HepG2 (cell line): ENCODE results near the gene GALNT9. TPM values are rescaled to one million over a fixed set of nuclear protein-coding genes. Genes with fewer than 3 reads are reported as not detected.
"Not testable (repeated sequence)": the region's sequence is repeated elsewhere in the genome, so short reads cannot be mapped to it uniquely, and the experiment has no call there.

ENCODE experiments used
- ATAC-seq: fragments of 200-7000 bp; cut with Tn5 transposase; 3 replicates; pipeline ENCODE4 v1.9.1; 2020; ENCODE audit warnings: mild to moderate bottlenecking, moderate library complexity
- BruUV-seq: library from RNA; stranded (reverse); fragments of 400-500 nt; replicated peaks from 2 replicates; lab custom pipeline; 2021; lab: Mats Ljungman, UMichigan
- CTCF ChIA-PET: fragments of 300-600 bp; formaldehyde crosslinking; extraction: SDS; loops from one replicate; lab custom pipeline; 2021; ENCODE audit warnings: low total read pairs, inconsistent platforms, low intra/inter-chr PET ratio; lab: Yijun Ruan, JAX
- POLR2A ChIA-PET: fragments of 350-600 bp; sonication (Branson Sonifier 250); formaldehyde crosslinking; loops from one replicate; lab custom pipeline; 2020; ENCODE audit warnings: antibody characterized with exemption, inconsistent platforms; lab: Yijun Ruan, JAX
- DNase-seq: peaks from one replicate; pipeline ENCODE4 v3.0.0-alpha.2; 2015; ENCODE audit warnings: low spot score
- FAIRE-seq: peaks from 3 replicates; lab custom pipeline; 2011; peaks lifted over from hg19 to GRCh38; lab: Jason Lieb, UNC
- H2AFZ ChIP-seq: one replicate; pipeline ENCODE4 v1.6.1; 2011; ENCODE audit warnings: low read length, inconsistent platforms
- H3K27ac ChIP-seq: fragments of 300-600 bp; 3 replicates; pipeline ENCODE4 v1.8.0; 2011; ENCODE audit warnings: mixed run types, mild to moderate bottlenecking, mixed read lengths, low read length, inconsistent platforms; ENCODE audit not compliant: insufficient read depth; ENCODE audit errors: extremely low read length
- H3K27me3 ChIP-seq, 2 experiments: fragments of 200-600 bp in 1 of 2; 2 replicates in 1 of 2; 3 replicates in 1 of 2; pipeline versions ENCODE4 v1.6.0 to v1.8.0; 2011; ENCODE audit warnings: low read length in 2 of 2, mild to moderate bottlenecking in 2 of 2, moderate library complexity in 2 of 2, inconsistent platforms in 1 of 2; ENCODE audit not compliant: insufficient read depth in 2 of 2, control insufficient read depth in 1 of 2
- H3K36me3 ChIP-seq, 2 experiments: fragments of 200-600 bp in 1 of 2; replicated peaks in 1 of 2; 2 replicates in 1 of 2; 3 replicates in 1 of 2; pipeline versions ENCODE4 v1.5.1 to v1.8.0; 2011; ENCODE audit warnings: low read length in 2 of 2, inconsistent platforms in 1 of 2; ENCODE audit not compliant: insufficient read depth in 2 of 2, control insufficient read depth in 1 of 2
- H3K4me1 ChIP-seq: 2 replicates; pipeline ENCODE4 v1.5.1; 2012; ENCODE audit warnings: low read length, inconsistent platforms; ENCODE audit not compliant: insufficient read depth
- H3K4me2 ChIP-seq: 2 replicates; pipeline ENCODE4 v1.6.0; 2011; ENCODE audit warnings: low read depth, low read length, inconsistent platforms
- H3K4me3 ChIP-seq, 3 experiments: fragments of 200-600 bp in 1 of 3; sonication (generic), shearing (Covaris generic) in 1 of 3; replicated peaks in 1 of 3; 2 replicates each; pipeline ENCODE4 v1.5.1; 2011 to 2016; ENCODE audit warnings: low read length in 3 of 3, inconsistent platforms in 2 of 3, low read depth in 2 of 3, mild to moderate bottlenecking in 2 of 3, control low read depth in 1 of 3, mixed read lengths in 1 of 3; ENCODE audit not compliant: insufficient read depth in 1 of 3
- H3K79me2 ChIP-seq: one replicate; pipeline ENCODE4 v1.6.1; 2011; ENCODE audit warnings: low read length, inconsistent platforms; ENCODE audit not compliant: insufficient read depth
- H3K9ac ChIP-seq: 2 replicates; pipeline ENCODE4 v1.6.0; 2011; ENCODE audit warnings: mild to moderate bottlenecking, low read depth, low read length, inconsistent platforms; ENCODE audit not compliant: insufficient read depth
- H3K9me3 ChIP-seq: 2 replicates; pipeline ENCODE4 v1.5.1; 2012; ENCODE audit warnings: mild to moderate bottlenecking, low read length
- H4K20me1 ChIP-seq: 2 replicates; pipeline ENCODE4 v1.6.0; 2011; ENCODE audit warnings: inconsistent platforms, mild to moderate bottlenecking, low read length, moderate library complexity; ENCODE audit not compliant: insufficient read depth
- BORCS8-MEF2B ChIP-seq: sonication (generic); formaldehyde crosslinking; IDR thresholded peaks from 2 replicates; pipeline ENCODE4 v1.8.0; 2022; ENCODE audit warnings: mild to moderate bottlenecking, missing genetic modification reagents
- HIC2 ChIP-seq: sonication (generic); formaldehyde crosslinking; IDR thresholded peaks from 2 replicates; pipeline ENCODE4 v1.9.0; 2022; ENCODE audit warnings: low read depth, missing genetic modification reagents
- NCOA2 ChIP-seq: sonication (generic); formaldehyde crosslinking; IDR thresholded peaks from 2 replicates; pipeline ENCODE4 v1.8.0; 2022; ENCODE audit warnings: inconsistent platforms
- NFKBIZ ChIP-seq: IDR thresholded peaks from 2 replicates; pipeline ENCODE4 v1.6.1; 2018; ENCODE audit warnings: missing genetic modification reagents, missing compliant biosample characterization
- NPAS2 ChIP-seq: sonication (generic); formaldehyde crosslinking; IDR thresholded peaks from 2 replicates; pipeline ENCODE4 v1.8.0; 2022; ENCODE audit warnings: mild to moderate bottlenecking, missing genetic modification reagents, borderline replicate concordance
- SIX1 ChIP-seq: sonication (generic); formaldehyde crosslinking; IDR thresholded peaks from 2 replicates; pipeline ENCODE4 v1.4.0; 2020; ENCODE audit warnings: missing genetic modification reagents, borderline replicate concordance
- YEATS4 ChIP-seq: sonication (generic); formaldehyde crosslinking; IDR thresholded peaks from 2 replicates; pipeline ENCODE4 v1.4.0; 2020; ENCODE audit warnings: missing genetic modification reagents, borderline replicate concordance
- ZNF713 ChIP-seq: sonication (generic); formaldehyde crosslinking; IDR thresholded peaks from 2 replicates; pipeline ENCODE4 v1.4.0; 2020; ENCODE audit warnings: mild to moderate bottlenecking, missing genetic modification reagents
- ZNF878 ChIP-seq: sonication (generic); formaldehyde crosslinking; IDR thresholded peaks from 2 replicates; pipeline ENCODE4 v1.8.1; 2023; ENCODE audit warnings: mild to moderate bottlenecking, missing genetic modification reagents, moderate library complexity
- WGBS: methylation state at CpG from one replicate; pipeline ENCODE4 v1.1.6; 2017; ENCODE audit warnings: low lambda C conversion rate; 5-methylcytosine and 5-hydroxymethylcytosine counted together
- in situ Hi-C: cut with HindIII; loops from 2 replicates; pipeline ENCODE4 v1.10.0; 2017; ENCODE audit warnings: low pct_unique_long_range_greater_than_20kb; ENCODE audit not compliant: extremely low pct_ligation_motif_present
- intact Hi-C: fragments of 100-400 bp; cut with micrococcal nuclease; formaldehyde crosslinking; loops from one replicate; pipeline ENCODE4 v1.10.0; 2022; ENCODE audit not compliant: unreplicated experiment
- polyA plus RNA-seq, 8 experiments: library from polyadenylated mRNA; depleted of rRNA in 3 of 8; stranded (reverse) in 7 of 8; unstranded in 1 of 8; fragments of >200 nt; fragmentation: Illumina TruSeq in 4 of 8; extraction: Trizol in 4 of 8; gene quantifications; 2 replicates each; pipeline versions ENCODE4 v1.2.1 to v1.2.3, GENCODE V29; 2011 to 2016; ENCODE audit warnings: low read depth in 4 of 8, missing spikeins in 1 of 8, mixed read lengths in 1 of 8; ENCODE audit not compliant: insufficient read depth in 1 of 8
- total RNA-seq, 5 experiments: library from RNA; depleted of rRNA; stranded (reverse); fragments of >200 nt; fragmentation: Illumina TruSeq; extraction: Trizol; gene quantifications; 2 replicates each; pipeline ENCODE4 v1.2.3, GENCODE V29; 2016; ENCODE audit warnings: low read depth in 1 of 5
- TF ChIP-seq, protein P1 (sequence below): IDR thresholded peaks from 2 replicates; pipeline ENCODE4 v1.6.1; 2016
- TF ChIP-seq, protein P2 (sequence below): sonication (generic); formaldehyde crosslinking; IDR thresholded peaks from 2 replicates; pipeline ENCODE4 v1.4.0; 2020; ENCODE audit warnings: missing genetic modification reagents
- TF ChIP-seq, protein P3 (sequence below), 2 experiments: sonication (generic) in 1 of 2; formaldehyde crosslinking in 1 of 2; IDR thresholded peaks; 2 replicates each; pipeline versions ENCODE4 v1.4.0 to v1.6.1; 2018 to 2020; ENCODE audit warnings: missing genetic modification reagents in 2 of 2, borderline replicate concordance in 1 of 2, low read depth in 1 of 2, mild to moderate bottlenecking in 1 of 2, missing biosample characterization in 1 of 2

GALNT9 gene
- total and polyA plus RNA-seq, 2 of the 13 experiments (the other 11 are each of a cell fraction or from before 2014, with no cell fraction given): 0.04 TPM; not detected in 1

DNA sequence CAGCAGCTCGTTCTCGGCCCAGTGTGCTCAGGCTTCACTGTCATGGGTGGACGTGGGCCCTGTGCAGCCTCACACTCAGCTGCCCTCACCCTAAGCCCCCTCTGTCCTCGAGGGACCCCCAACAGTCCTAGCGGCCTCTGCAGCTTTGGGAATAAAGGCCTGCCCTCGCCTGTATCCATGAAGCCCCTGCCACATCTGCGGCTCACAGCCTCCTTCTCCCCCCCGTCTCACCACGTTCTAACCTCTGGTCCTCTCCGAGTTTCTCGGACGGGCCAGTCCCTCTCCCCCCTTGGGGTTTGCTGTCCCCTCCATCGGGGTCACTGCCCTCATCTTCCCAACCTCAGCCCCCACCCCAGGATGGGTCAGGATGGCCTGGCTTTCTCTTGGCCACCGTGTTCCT is 30.2 kb upstream of the GALNT9 start (continued):
- TF ChIP-seq, protein P1, sequence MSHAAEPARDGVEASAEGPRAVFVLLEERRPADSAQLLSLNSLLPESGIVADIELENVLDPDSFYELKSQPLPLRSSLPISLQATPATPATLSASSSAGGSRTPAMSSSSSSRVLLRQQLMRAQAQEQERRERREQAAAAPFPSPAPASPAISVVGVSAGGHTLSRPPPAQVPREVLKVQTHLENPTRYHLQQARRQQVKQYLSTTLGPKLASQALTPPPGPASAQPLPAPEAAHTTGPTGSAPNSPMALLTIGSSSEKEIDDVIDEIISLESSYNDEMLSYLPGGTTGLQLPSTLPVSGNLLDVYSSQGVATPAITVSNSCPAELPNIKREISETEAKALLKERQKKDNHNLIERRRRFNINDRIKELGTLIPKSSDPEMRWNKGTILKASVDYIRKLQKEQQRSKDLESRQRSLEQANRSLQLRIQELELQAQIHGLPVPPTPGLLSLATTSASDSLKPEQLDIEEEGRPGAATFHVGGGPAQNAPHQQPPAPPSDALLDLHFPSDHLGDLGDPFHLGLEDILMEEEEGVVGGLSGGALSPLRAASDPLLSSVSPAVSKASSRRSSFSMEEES (CRISPR knock-in tag): no peak
- TF ChIP-seq NFKBIZ (no peak), SIX1 (CRISPR knock-in tag) (no peak), BORCS8-MEF2B (CRISPR knock-in tag) (no peak), NCOA2 (no peak), ZNF878 (CRISPR knock-in tag) (no peak), HIC2 (CRISPR knock-in tag) (no peak), NPAS2 (CRISPR knock-in tag) (no peak), ZNF713 (CRISPR knock-in tag) (no peak), YEATS4 (no peak)
- TF ChIP-seq, protein P2, sequence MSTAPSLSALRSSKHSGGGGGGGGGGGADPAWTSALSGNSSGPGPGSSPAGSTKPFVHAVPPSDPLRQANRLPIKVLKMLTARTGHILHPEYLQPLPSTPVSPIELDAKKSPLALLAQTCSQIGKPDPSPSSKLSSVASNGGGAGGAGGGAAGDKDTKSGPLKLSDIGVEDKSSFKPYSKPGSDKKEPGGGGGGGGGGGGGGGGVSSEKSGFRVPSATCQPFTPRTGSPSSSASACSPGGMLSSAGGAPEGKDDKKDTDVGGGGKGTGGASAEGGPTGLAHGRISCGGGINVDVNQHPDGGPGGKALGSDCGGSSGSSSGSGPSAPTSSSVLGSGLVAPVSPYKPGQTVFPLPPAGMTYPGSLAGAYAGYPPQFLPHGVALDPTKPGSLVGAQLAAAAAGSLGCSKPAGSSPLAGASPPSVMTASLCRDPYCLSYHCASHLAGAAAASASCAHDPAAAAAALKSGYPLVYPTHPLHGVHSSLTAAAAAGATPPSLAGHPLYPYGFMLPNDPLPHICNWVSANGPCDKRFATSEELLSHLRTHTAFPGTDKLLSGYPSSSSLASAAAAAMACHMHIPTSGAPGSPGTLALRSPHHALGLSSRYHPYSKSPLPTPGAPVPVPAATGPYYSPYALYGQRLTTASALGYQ (CRISPR knock-in tag): no peak
- TF ChIP-seq, protein P3, sequence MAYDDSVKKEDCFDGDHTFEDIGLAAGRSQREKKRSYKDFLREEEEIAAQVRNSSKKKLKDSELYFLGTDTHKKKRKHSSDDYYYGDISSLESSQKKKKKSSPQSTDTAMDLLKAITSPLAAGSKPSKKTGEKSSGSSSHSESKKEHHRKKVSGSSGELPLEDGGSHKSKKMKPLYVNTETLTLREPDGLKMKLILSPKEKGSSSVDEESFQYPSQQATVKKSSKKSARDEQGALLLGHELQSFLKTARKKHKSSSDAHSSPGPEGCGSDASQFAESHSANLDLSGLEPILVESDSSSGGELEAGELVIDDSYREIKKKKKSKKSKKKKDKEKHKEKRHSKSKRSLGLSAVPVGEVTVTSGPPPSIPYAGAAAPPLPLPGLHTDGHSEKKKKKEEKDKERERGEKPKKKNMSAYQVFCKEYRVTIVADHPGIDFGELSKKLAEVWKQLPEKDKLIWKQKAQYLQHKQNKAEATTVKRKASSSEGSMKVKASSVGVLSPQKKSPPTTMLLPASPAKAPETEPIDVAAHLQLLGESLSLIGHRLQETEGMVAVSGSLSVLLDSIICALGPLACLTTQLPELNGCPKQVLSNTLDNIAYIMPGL (CRISPR knock-in tag; IDR thresholded peaks at IDR 0.05; ENCODE audit: borderline replicate concordance in 1 of 2, low read depth in 1 of 2): no peak
- TF ChIP-seq, all 625 proteins: peak for 0

DNA sequence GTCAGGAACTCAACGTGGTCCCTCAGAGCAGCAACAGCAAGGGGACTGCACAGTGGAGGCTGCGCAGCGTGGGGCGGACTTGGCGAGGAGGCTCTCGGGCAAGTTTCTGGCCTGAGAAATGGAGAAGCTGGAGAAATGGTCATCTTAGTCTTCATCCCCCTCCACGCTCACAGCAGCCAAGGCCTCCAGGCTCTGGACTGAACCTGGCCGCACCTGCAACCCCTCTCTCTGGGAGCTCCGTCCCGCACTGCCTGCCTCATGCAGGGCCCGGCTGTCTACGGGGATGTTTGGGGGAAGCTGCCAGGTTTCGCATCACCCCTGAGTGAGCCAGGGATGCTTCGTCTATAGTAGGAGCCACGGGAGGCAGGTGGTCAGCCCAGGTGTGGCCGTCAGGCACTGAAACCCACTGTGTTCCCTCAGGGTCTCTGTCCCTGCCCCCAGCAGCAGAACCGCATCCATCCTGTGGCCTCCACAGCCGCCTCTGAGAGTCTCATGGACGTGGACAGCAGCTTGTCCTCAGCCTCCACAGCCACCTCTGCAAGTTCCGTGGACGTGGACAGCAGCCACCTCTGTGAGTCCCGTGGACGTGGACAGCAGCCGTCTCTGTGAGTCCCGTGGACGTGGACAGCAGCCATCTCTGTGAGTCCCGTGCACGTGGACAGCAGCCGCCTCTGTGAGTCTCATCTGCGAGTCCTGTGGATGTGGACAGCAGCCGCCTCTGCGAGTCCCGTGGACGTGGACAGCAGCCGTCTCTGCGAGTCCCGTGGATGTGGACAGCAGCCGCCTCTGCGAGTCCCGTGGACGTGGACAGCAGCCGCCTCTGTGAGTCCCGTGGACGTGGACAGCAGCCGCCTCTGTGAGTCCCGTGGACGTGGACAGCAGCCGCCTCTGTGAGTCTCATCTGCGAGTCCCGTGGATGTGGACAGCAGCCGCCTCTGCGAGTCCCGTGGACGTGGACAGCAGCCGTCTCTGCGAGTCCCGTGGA is 29.1 kb upstream of the GALNT9 start:
- POLR2A ChIA-PET, H3K4me2 ChIP-seq, DNase-seq, H3K36me3 ChIP-seq, CTCF ChIA-PET, H3K79me2 ChIP-seq, H3K27ac ChIP-seq, intact Hi-C loops, ATAC-seq, H3K9me3 ChIP-seq, H2AFZ ChIP-seq, H3K9ac ChIP-seq, H3K4me1 ChIP-seq, BruUV-seq, in situ Hi-C loops, FAIRE-seq, H4K20me1 ChIP-seq, H3K4me3 ChIP-seq: not testable (repeated sequence)
- H3K27me3 ChIP-seq: peaks cover 11 to 64% of the 10 kb centered on the region in 2 experiments; a peak in 4 of 5 replicates
- WGBS: no CpG with 5 or more reads among the region's 57 CpGs
